CD4-positive, alpha-beta T cell (primary cell): ENCODE measurements around the gene RXRA. TPM values are rescaled to one million over a fixed set of nuclear protein-coding genes. Genes with fewer than 3 reads are reported as not detected.

Source experiments
- ATAC-seq: fragments of 200-7000 bp; cut with Tn5 transposase; one replicate; pipeline ENCODE4 v1.10.0; 2022; ENCODE audit warnings: mild to moderate bottlenecking; ENCODE audit not compliant: poor library complexity
- CTCF ChIA-PET: fragments of 350-600 bp; sonication (Branson Sonifier 250); formaldehyde crosslinking; loops from one replicate; lab custom pipeline; 2021; ENCODE audit warnings: antibody characterized with exemption, inconsistent platforms; lab: Charles Lee
- POLR2A ChIA-PET: fragments of 350-600 bp; sonication (Branson Sonifier 250); formaldehyde crosslinking; loops from one replicate; lab custom pipeline; 2021; ENCODE audit warnings: antibody characterized with exemption, inconsistent platforms; lab: Charles Lee
- DNase-seq, 14 experiments: peaks; one replicate each; pipeline ENCODE4 v3.0.0-alpha.2; 2013 to 2020; ENCODE audit warnings: mixed read lengths in 2 of 14
- H3K27ac ChIP-seq, 2 donors: one replicate each; pipeline versions ENCODE4 v1.5.1 to v1.7.0; 2013; ENCODE audit warnings: low read length in 2 of 2, low read depth in 1 of 2, mild to moderate bottlenecking in 1 of 2
- H3K27me3 ChIP-seq, 2 experiments: 1 replicate in 1 of 2; 2 replicates in 1 of 2; pipeline versions ENCODE4 v1.6.1 to v1.7.0; 2013; ENCODE audit warnings: low read length in 2 of 2, control low read depth in 1 of 2, mild to moderate bottlenecking in 1 of 2, moderate library complexity in 1 of 2; ENCODE audit not compliant: insufficient read depth in 2 of 2, control insufficient read depth in 1 of 2
- H3K36me3 ChIP-seq: one replicate; pipeline ENCODE4 v1.6.1; 2013; ENCODE audit warnings: low read length, control low read depth; ENCODE audit not compliant: insufficient read depth
- H3K4me1 ChIP-seq: one replicate; pipeline ENCODE4 v1.6.1; 2013; ENCODE audit warnings: low read length, control low read depth; ENCODE audit not compliant: insufficient read depth
- H3K4me3 ChIP-seq: one replicate; pipeline ENCODE4 v1.5.1; 2013; ENCODE audit warnings: mild to moderate bottlenecking, low read length, moderate library complexity
- H3K9me3 ChIP-seq, 2 experiments: 1 replicate in 1 of 2; 2 replicates in 1 of 2; pipeline versions ENCODE4 v1.6.1 to v1.7.0; 2013; ENCODE audit warnings: low read length in 2 of 2, mild to moderate bottlenecking in 2 of 2, control low read depth in 1 of 2, moderate library complexity in 1 of 2; ENCODE audit not compliant: control insufficient read depth in 1 of 2, insufficient read depth in 1 of 2
- H3K27ac Mint-ChIP-seq: one replicate; pipeline ENCODE4 v1.8.0; 2020; ENCODE audit warnings: mixed read lengths
- H3K27me3 Mint-ChIP-seq: one replicate; pipeline ENCODE4 v1.8.0; 2021; ENCODE audit warnings: mixed read lengths
- H3K36me3 Mint-ChIP-seq: one replicate; pipeline ENCODE4 v1.8.0; 2021; ENCODE audit warnings: low read depth, mixed read lengths
- H3K4me1 Mint-ChIP-seq: one replicate; pipeline ENCODE4 v1.8.0; 2021; ENCODE audit warnings: low read depth, mixed read lengths
- H3K4me3 Mint-ChIP-seq: one replicate; pipeline ENCODE4 v1.8.0; 2020; ENCODE audit warnings: mild to moderate bottlenecking, mixed read lengths
- H3K9me3 Mint-ChIP-seq: one replicate; pipeline ENCODE4 v1.8.0; 2020; ENCODE audit warnings: mixed read lengths
- intact Hi-C, 2 experiments: fragments of 100-400 bp; cut with DNase I in 1 of 2; cut with micrococcal nuclease in 1 of 2; formaldehyde crosslinking; loops; one replicate each; pipeline versions ENCODE4 v1.15.1 to v1.9.0; 2023 to 2025; cut with DNase I, micrococcal nuclease
- total RNA-seq, 174 experiments: library from RNA in 2 of 174; stranded (reverse) in 2 of 174; gene quantifications; one replicate each; pipeline ENCODE4 v1.2.3 and lab custom pipeline; 2021 to 2026
- TF ChIP-seq, protein P1 (sequence below): fragments of 200-600 bp; IDR thresholded peaks from one replicate; pipeline ENCODE4 v1.8.0; 2022; ENCODE audit warnings: antibody characterized with exemption, mild to moderate bottlenecking

The RXRA gene
- total RNA-seq, 2 experiments from 2014 or later, result 7.3 to 8.4 TPM

DNA sequence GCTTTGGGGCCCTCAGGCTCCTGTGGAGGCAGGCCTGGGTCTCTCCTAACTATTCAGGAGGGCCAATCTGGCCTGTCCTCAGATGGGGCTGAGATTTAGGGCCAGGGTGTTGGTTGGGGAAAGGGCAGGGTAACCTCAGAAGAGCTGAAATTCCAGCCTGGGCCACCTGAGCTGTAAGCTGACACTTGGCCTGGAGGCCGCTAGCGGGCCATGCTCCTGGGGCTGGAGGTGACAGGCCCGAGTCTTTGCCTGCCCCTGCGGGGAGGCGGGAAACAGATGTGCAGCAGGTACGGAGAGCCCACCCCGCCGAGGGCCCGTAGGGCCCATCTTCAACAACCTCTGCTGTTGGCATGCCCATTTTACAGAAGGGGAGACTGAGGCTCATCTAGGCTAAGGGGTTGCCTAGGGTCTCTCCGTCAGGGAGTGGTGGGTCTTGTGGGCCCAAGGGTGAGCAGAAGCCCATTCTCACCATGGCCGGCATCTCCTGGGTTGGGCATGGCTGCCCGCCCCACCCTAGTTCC lies 69.5 kb downstream of the RXRA start:
- DNase-seq (no peak), ATAC-seq (no peak)
- peak overlapping the region; percentile 69 to 70 for H3K27ac ChIP-seq
- peaks cover 5 to 35% of the 10 kb centered on the region in 2 experiments for H3K9me3 ChIP-seq
- intact Hi-C loops, result no loop called here
- TF ChIP-seq, protein P1, sequence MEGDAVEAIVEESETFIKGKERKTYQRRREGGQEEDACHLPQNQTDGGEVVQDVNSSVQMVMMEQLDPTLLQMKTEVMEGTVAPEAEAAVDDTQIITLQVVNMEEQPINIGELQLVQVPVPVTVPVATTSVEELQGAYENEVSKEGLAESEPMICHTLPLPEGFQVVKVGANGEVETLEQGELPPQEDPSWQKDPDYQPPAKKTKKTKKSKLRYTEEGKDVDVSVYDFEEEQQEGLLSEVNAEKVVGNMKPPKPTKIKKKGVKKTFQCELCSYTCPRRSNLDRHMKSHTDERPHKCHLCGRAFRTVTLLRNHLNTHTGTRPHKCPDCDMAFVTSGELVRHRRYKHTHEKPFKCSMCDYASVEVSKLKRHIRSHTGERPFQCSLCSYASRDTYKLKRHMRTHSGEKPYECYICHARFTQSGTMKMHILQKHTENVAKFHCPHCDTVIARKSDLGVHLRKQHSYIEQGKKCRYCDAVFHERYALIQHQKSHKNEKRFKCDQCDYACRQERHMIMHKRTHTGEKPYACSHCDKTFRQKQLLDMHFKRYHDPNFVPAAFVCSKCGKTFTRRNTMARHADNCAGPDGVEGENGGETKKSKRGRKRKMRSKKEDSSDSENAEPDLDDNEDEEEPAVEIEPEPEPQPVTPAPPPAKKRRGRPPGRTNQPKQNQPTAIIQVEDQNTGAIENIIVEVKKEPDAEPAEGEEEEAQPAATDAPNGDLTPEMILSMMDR, result no peak
- Mint-ChIP-seq H3K4me3 (peak overlapping the region; percentile 83), H3K9me3 (peaks cover 3% of the 10 kb centered on the region), H3K36me3 (no peaks in the 10 kb centered on the region), H3K27me3 (no peaks in the 10 kb centered on the region), H3K4me1 (peaks cover 53% of the 10 kb centered on the region), H3K27ac (peak overlapping the region; percentile 99)
- H3K4me3 ChIP-seq, result peak overlapping the region; percentile 56
- POLR2A ChIA-PET, result interaction anchor here (0.6 to 1.8 kb wide), 5 partner anchors 11 to 231 kb away, joined by 3 to 7 read pairs (median 3); no protein-coding TSS in a partner anchor
- peaks cover 4% of the 10 kb centered on the region for H3K36me3 ChIP-seq
- no peaks in the 10 kb centered on the region for H3K27me3 ChIP-seq
- CTCF ChIA-PET, result interaction anchor here (2.2 kb wide), 1 partner anchor 47 kb away, joined by 9 read pairs; no protein-coding TSS in a partner anchor
- H3K4me1 ChIP-seq, result peaks cover 84% of the 10 kb centered on the region

DNA sequence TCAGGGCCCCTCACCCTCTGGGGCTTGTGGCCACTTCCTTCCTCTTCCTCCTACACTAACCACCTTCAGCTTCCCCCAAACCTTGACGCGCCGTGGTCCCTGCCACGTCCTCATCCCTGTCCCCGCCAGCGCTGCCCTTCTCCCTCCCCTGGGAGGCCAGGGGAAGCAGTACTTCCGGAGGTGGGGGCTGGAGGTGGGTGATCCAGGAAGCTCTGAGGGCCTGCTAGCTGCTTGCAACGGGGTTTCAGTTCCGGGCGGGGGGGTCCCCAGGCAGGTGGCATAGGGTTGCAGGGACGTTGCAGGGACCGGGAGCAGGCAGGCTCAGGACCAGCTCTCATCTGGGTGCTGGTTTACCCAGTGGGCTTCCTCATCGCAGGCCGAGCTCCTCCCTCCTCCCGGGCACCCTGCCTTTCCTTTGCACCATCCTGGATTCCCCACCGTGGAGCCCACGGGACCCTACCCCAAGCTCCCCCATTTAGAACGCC lies 70.0 kb downstream of the RXRA start:
- peaks cover 4% of the 10 kb centered on the region for H3K36me3 ChIP-seq
- H3K9me3 Mint-ChIP-seq, result peaks cover 3% of the 10 kb centered on the region
- peak in 11 of 14 experiments; percentile 12 to 82 (median 35) for DNase-seq
- no peaks in the 10 kb centered on the region for H3K27me3 Mint-ChIP-seq
- H3K27ac ChIP-seq, result peak overlapping the region; percentile 69 to 70
- TF ChIP-seq, protein P1, result no peak
- H3K27ac Mint-ChIP-seq, result peak overlapping the region; percentile 99
- H3K4me3 ChIP-seq, result peak overlapping the region; percentile 56
- peak; percentile 8 for ATAC-seq
- H3K36me3 Mint-ChIP-seq, result no peaks in the 10 kb centered on the region
- H3K4me1 Mint-ChIP-seq, result peaks cover 48% of the 10 kb centered on the region
- POLR2A ChIA-PET, result interaction anchor here (0.6 to 1.8 kb wide), 5 partner anchors 10 to 231 kb away, joined by 3 to 7 read pairs (median 3); no protein-coding TSS in a partner anchor
- CTCF ChIA-PET, result interaction anchor here (2.2 kb wide), 1 partner anchor 47 kb away, joined by 9 read pairs; no protein-coding TSS in a partner anchor
- H3K27me3 ChIP-seq, result no peaks in the 10 kb centered on the region
- H3K9me3 ChIP-seq, result peaks cover 5 to 35% of the 10 kb centered on the region in 2 experiments
- H3K4me1 ChIP-seq, result peaks cover 79% of the 10 kb centered on the region
- intact Hi-C loops, result no loop called here
- peak overlapping the region; percentile 83 for H3K4me3 Mint-ChIP-seq

DNA sequence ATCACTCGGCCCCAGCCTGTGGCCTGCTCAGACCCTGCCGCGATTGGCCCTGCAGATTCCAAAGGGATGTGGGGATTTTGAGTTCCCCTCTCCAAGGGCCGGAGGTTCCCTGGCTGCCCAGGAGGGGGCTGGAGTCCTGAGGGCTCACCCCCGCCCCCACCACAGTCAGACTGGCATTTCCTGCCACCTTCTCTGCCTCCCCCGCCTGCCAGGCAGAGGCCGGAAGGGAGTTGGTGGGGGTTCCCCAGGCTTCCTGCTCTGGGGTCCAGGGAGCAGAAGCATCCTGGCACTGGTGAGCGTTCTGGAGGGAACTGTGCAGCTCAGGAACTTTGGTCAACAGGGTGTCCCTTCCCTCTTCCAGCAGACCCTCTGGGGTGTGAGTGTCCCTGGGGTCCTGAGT lies 70.6 kb downstream of the RXRA start:
- no peaks in the 10 kb centered on the region for H3K27me3 Mint-ChIP-seq
- CTCF ChIA-PET, result interaction anchor here (2.2 kb wide), 1 partner anchor 46 kb away, joined by 9 read pairs; no protein-coding TSS in a partner anchor
- DNase-seq, result peak in 13 of 14 experiments; percentile 26 to 85 (median 58)
- TF ChIP-seq, protein P1, result no peak
- Histone ChIP-seq H3K9me3 (peaks cover 5 to 35% of the 10 kb centered on the region in 2 experiments), H3K4me1 (peaks cover 76% of the 10 kb centered on the region), H3K27me3 (no peaks in the 10 kb centered on the region), H3K4me3 (peak overlapping the region; percentile 56), H3K27ac (peak overlapping the region; percentile 69 to 70), H3K36me3 (peaks cover 4% of the 10 kb centered on the region)
- intact Hi-C loops, result no loop called here
- peaks cover 3% of the 10 kb centered on the region for H3K9me3 Mint-ChIP-seq
- POLR2A ChIA-PET, result interaction anchor here (0.9 to 1.8 kb wide), 4 partner anchors 10 to 232 kb away, joined by 3 to 7 read pairs (median 4); no protein-coding TSS in a partner anchor
- H3K4me1 Mint-ChIP-seq, result peaks cover 43% of the 10 kb centered on the region
- peak overlapping the region; percentile 99 for H3K27ac Mint-ChIP-seq
- H3K4me3 Mint-ChIP-seq, result peak overlapping the region; percentile 83
- H3K36me3 Mint-ChIP-seq, result no peaks in the 10 kb centered on the region
- ATAC-seq, result peak; percentile 58
